ENCODE measurements around the gene MAGI3. TPM values are rescaled to one million over a fixed set of nuclear protein-coding genes. Genes with fewer than 3 reads are reported as not detected.

The MAGI3 gene
- total RNA-seq, 6 experiments from 2014 or later, result 8.5 to 14.5 (median 12.3) TPM

GRCh38 chr1:113434081-113434873 is 44.0 kb downstream of the MAGI3 start:
- TF ChIP-seq POLR2A (IDR thresholded peaks at IDR 0.05) (no peak), CTCF (IDR thresholded peaks at IDR 0.05) (no peak)
- Histone ChIP-seq H3K36me3 (no peaks in the 10 kb centered on the region), H3K9me3 (no peaks in the 10 kb centered on the region), H3K4me3 (no peak overlapping the region), H3K27me3 (no peaks in the 10 kb centered on the region), H3K4me1 (peaks cover 0 to 37% (median 18%) of the 10 kb centered on the region in 4 donors), H3K27ac (peak overlapping the region in 2 of 3 donors; percentile 60 to 79)
- 39% methylated on average over 2 of the region's 2 CpGs for WGBS (ENCODE audit: insufficient coverage, low coverage, low lambda C conversion rate, missing lambda C conversion rate)
- ATAC-seq (peak; percentile 89 to 93 (median 92)), DNase-seq (no peak)
- intact Hi-C loops (cut with DNase I), result no loop called here

GRCh38 chr1:113434874-113435175 is 44.5 kb downstream of the MAGI3 start:
- no peaks in the 10 kb centered on the region for H3K9me3 ChIP-seq
- peaks cover 0 to 37% (median 18%) of the 10 kb centered on the region in 4 donors for H3K4me1 ChIP-seq
- intact Hi-C loops (cut with DNase I), result no loop called here
- peak overlapping the region in 2 of 3 donors; percentile 60 to 79 for H3K27ac ChIP-seq
- no peaks in the 10 kb centered on the region for H3K36me3 ChIP-seq
- TF ChIP-seq CTCF (IDR thresholded peaks at IDR 0.05) (no peak), POLR2A (IDR thresholded peaks at IDR 0.05) (no peak)
- WGBS (ENCODE audit: insufficient coverage, low coverage, low lambda C conversion rate, missing lambda C conversion rate), result 93% methylated on average over 2 of the region's 2 CpGs
- ATAC-seq (no peak), DNase-seq (no peak)
- H3K4me3 ChIP-seq, result no peak overlapping the region
- no peaks in the 10 kb centered on the region for H3K27me3 ChIP-seq

GRCh38 chr1:113437554-113438341 is 47.4 kb downstream of the MAGI3 start:
- ATAC-seq (peak in 1 of 4 donors; percentile 21), DNase-seq (no peak)
- intact Hi-C loops (cut with DNase I), result no loop called here
- Histone ChIP-seq H3K36me3 (no peaks in the 10 kb centered on the region), H3K9me3 (no peaks in the 10 kb centered on the region), H3K27me3 (no peaks in the 10 kb centered on the region), H3K4me3 (no peak overlapping the region), H3K4me1 (peaks cover 0 to 37% (median 13%) of the 10 kb centered on the region in 4 donors), H3K27ac (no peak overlapping the region)
- no peak for TF ChIP-seq CTCF (IDR thresholded peaks at IDR 0.05)
- TF ChIP-seq POLR2A (IDR thresholded peaks at IDR 0.05), result no peak
- WGBS (ENCODE audit: insufficient coverage, low coverage, low lambda C conversion rate, missing lambda C conversion rate), result 73% methylated on average over 3 of the region's 3 CpGs

- no peak for DNase-seq
- Histone ChIP-seq H3K27ac (no peak overlapping the region), H3K9me3 (no peaks in the 10 kb centered on the region), H3K4me3 (no peak overlapping the region), H3K4me1 (peaks cover 0 to 31% (median 8%) of the 10 kb centered on the region in 4 donors), H3K36me3 (no peaks in the 10 kb centered on the region), H3K27me3 (no peaks in the 10 kb centered on the region)
- WGBS (ENCODE audit: insufficient coverage, low coverage, low lambda C conversion rate, missing lambda C conversion rate), result 50% methylated on average over 3 of the region's 3 CpGs
- ATAC-seq, result peak in 2 of 4 donors; percentile 19 to 30
- intact Hi-C loops (cut with DNase I), result no loop called here
- TF ChIP-seq POLR2A (IDR thresholded peaks at IDR 0.05) (no peak), CTCF (IDR thresholded peaks at IDR 0.05) (no peak)
These were observed 48.4 kb downstream of the MAGI3 start for GRCh38 chr1:113438505-113439276.
